Lower leg skin (tissue), 3 donors: ENCODE data around the gene SLC35E3.

ENCODE experiments used
- POLR2A ChIP-seq, 2 donors: fragments of 450-650 bp; IDR thresholded peaks; one replicate each; pipeline ENCODE4 v1.6.1; 2016 to 2017; ENCODE audit warnings: antibody characterized with exemption in 2 of 2, mild to moderate bottlenecking in 1 of 2, moderate library complexity in 1 of 2
- TF ChIP-seq, protein P1 (sequence below), 3 donors: fragments of 450-650 bp; IDR thresholded peaks; one replicate each; pipeline ENCODE4 v1.5.1; 2016; ENCODE audit warnings: antibody characterized with exemption in 3 of 3, mild to moderate bottlenecking in 3 of 3, moderate library complexity in 2 of 3

DNA sequence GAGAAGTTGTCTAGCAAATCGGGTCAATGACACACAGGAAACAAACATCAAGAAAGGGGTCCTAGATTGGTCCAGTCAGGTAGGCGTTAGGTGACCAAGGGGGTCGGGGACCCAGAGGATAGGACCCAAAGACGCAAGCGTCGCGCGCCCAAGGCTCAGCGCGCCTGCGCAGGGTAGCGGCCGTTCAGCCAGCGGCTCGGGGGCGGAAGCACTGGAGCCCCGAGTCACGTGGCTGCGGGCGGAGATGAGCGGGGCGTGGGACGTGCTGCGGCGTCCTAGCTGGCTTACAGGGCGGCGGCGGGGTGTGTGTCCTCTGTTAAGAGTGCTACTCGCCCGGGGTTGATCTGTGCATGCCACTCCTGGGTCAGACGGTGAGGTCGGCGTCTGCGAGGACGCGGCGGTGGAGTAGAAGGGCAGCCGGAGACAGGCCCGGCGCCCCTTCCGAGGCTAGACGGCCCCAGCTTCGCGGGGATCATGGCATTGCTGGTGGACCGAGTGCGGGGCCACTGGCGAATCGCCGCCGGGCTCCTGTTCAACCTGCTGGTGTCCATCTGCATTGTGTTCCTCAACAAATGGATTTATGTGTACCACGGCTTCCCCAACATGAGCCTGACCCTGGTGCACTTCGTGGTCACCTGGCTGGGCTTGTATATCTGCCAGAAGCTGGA, at the start of gene SLC35E3:
- TF ChIP-seq, protein P1, sequence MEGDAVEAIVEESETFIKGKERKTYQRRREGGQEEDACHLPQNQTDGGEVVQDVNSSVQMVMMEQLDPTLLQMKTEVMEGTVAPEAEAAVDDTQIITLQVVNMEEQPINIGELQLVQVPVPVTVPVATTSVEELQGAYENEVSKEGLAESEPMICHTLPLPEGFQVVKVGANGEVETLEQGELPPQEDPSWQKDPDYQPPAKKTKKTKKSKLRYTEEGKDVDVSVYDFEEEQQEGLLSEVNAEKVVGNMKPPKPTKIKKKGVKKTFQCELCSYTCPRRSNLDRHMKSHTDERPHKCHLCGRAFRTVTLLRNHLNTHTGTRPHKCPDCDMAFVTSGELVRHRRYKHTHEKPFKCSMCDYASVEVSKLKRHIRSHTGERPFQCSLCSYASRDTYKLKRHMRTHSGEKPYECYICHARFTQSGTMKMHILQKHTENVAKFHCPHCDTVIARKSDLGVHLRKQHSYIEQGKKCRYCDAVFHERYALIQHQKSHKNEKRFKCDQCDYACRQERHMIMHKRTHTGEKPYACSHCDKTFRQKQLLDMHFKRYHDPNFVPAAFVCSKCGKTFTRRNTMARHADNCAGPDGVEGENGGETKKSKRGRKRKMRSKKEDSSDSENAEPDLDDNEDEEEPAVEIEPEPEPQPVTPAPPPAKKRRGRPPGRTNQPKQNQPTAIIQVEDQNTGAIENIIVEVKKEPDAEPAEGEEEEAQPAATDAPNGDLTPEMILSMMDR (IDR thresholded peaks at IDR 0.05) = no peak
- TF ChIP-seq POLR2A (IDR thresholded peaks at IDR 0.05) = no peak
